Neural crest cell (in vitro differentiated cells): ENCODE results near the gene RBMS3. TPM values are rescaled to one million over a fixed set of nuclear protein-coding genes. Genes with fewer than 3 reads are reported as not detected.

Experiments
- DNase-seq: peaks from one replicate; pipeline ENCODE4 v3.0.0; 2021; ENCODE audit warnings: low read depth, mixed read lengths, low spot score
- H3K27ac Mint-ChIP-seq: one replicate; pipeline ENCODE4 v1.8.0; 2021; ENCODE audit warnings: mild to moderate bottlenecking, mixed read lengths; ENCODE audit not compliant: unreplicated experiment
- H3K27me3 Mint-ChIP-seq: 2 replicates; pipeline ENCODE4 v1.8.0; 2021; ENCODE audit warnings: low read depth, mild to moderate bottlenecking, mixed read lengths
- H3K36me3 Mint-ChIP-seq: 2 replicates; pipeline ENCODE4 v1.8.0; 2021; ENCODE audit warnings: low read depth, mild to moderate bottlenecking, mixed read lengths
- H3K4me1 Mint-ChIP-seq: 2 replicates; pipeline ENCODE4 v1.8.0; 2021; ENCODE audit warnings: mixed read lengths
- H3K4me3 Mint-ChIP-seq: one replicate; pipeline ENCODE4 v1.8.0; 2021; ENCODE audit warnings: mild to moderate bottlenecking, mixed read lengths
- H3K9me3 Mint-ChIP-seq: 2 replicates; pipeline ENCODE4 v1.8.0; 2021; ENCODE audit warnings: mixed read lengths
- total RNA-seq: library from RNA; stranded (reverse); gene quantifications from 2 replicates; pipeline ENCODE4 v1.2.1, GENCODE V29; 2021
- TF ChIP-seq, protein P1 (sequence below): fragments of 200-600 bp; sonication (generic); conservative IDR thresholded peaks from 2 replicates; pipeline ENCODE4 v1.5.0; 2021; ENCODE audit warnings: antibody characterized with exemption, mild to moderate bottlenecking

The RBMS3 gene
- total RNA-seq, 1 donor from 2014 or later: 35.4 TPM

DNA sequence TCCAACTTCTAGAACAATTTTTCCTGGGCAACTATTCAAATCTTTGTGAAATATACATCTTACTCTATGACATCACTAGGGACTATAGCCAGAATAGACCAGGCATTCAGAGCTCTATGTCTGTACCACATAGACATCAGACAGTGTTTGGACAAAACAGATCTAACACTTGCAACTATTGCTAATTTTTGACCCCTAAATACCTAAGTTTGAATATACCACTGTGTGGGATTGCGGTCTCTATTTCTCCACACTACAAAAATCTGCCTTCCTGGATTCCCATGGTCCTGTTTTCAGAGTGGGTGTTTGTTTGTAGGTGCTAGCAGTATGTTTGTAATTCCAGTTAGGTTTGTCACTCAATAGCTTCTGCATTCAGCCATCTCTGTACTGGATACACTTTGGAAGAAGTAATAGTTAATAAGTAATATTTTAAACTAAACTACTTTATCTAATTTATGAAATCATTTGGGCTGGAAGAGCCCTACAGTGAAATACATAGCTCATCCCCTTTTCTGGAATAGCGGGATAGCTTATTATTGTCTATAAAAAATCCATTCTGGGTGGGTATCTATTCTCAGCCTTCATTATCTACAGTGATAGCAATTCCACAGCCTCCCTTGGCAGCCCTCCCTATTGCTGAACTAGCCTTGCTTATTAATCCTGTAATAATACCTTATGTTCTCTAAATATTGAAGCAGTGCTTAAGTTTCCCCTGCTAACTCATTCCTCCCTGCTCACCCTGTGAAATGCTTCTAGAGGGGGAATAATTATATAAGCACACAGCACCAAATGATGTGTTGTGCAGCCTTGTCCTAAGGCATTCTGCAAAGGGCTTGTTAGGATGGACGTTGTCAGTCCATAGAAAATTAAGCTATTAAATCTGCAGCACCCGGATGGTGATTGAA is 49.4 kb downstream of the RBMS3 start:
- Mint-ChIP-seq H3K27ac (no peak overlapping the region), H3K27me3 (no peaks in the 10 kb centered on the region), H3K36me3 (no peaks in the 10 kb centered on the region), H3K4me1 (peaks cover 32% of the 10 kb centered on the region), H3K9me3 (no peaks in the 10 kb centered on the region), H3K4me3 (no peak overlapping the region)
- TF ChIP-seq, protein P1, sequence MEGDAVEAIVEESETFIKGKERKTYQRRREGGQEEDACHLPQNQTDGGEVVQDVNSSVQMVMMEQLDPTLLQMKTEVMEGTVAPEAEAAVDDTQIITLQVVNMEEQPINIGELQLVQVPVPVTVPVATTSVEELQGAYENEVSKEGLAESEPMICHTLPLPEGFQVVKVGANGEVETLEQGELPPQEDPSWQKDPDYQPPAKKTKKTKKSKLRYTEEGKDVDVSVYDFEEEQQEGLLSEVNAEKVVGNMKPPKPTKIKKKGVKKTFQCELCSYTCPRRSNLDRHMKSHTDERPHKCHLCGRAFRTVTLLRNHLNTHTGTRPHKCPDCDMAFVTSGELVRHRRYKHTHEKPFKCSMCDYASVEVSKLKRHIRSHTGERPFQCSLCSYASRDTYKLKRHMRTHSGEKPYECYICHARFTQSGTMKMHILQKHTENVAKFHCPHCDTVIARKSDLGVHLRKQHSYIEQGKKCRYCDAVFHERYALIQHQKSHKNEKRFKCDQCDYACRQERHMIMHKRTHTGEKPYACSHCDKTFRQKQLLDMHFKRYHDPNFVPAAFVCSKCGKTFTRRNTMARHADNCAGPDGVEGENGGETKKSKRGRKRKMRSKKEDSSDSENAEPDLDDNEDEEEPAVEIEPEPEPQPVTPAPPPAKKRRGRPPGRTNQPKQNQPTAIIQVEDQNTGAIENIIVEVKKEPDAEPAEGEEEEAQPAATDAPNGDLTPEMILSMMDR: no peak
- DNase-seq: no peak

DNA sequence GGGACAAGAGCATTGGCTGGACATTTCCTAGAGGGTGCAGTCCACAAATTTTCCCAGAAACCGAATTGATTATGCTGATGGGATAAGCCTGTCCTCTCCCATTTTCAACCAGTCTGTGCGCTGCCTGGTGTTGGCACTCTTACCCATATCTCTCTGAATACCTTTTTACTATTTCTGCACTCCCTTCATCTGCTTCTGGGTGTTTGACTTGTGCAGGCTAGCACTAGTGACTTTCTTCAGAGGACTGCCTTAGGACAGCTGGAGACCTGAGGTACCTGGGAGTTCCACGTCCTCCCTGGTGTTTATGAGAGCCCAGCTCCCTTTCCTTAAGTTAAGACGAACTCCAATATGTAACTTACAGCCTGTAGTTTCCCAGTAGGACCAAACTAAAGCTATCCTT is 50.2 kb downstream of the RBMS3 start:
- Mint-ChIP-seq H3K27me3 (no peaks in the 10 kb centered on the region), H3K27ac (peak overlapping the region; percentile 69)

DNA sequence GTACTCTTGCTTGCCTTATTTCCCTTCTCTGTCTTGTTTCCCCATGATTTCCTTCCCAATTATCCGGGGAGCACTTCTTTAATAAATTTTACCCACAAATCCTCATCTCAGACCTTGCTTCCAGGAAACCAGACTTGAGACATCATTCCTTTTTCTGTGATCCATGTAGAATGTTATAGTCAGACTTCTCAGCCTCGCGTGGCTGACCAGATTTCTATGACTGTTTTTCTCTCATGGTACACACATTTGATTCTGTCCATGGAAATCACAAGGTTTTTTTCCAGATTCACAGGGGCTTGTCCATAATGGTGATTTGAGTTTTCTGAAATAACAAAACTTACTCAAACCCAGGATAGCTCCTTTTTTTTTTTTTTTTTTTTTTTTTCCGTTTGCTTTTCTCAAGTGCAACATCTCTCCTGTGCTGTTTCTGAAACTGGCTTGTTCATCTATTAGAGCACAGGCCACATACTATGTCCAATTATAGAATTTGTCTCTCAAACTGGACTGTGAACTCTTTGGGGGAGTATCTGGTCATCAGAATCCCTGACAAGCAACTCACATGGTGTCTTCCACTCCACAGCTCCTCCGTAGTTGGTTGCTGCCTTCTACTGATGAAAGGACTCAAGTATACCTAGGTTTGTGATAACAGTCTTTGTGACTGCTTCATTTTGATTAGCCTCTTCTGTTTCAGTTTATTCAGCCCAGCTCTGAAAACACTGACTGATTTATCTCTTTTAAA is 50.8 kb downstream of the RBMS3 start:
- no peaks in the 10 kb centered on the region for H3K36me3 Mint-ChIP-seq
- TF ChIP-seq, protein P1: no peak
- no peaks in the 10 kb centered on the region for H3K27me3 Mint-ChIP-seq
- no peak overlapping the region for H3K4me3 Mint-ChIP-seq
- no peaks in the 10 kb centered on the region for H3K9me3 Mint-ChIP-seq
- H3K27ac Mint-ChIP-seq: peak overlapping the region; percentile 69
- DNase-seq: no peak
- peaks cover 44% of the 10 kb centered on the region for H3K4me1 Mint-ChIP-seq

More for the DNA sequence above, 50.2 kb downstream of the RBMS3 start:
- H3K4me3 Mint-ChIP-seq: no peak overlapping the region
- H3K36me3 Mint-ChIP-seq: no peaks in the 10 kb centered on the region
- TF ChIP-seq, protein P1: no peak
- H3K4me1 Mint-ChIP-seq: peaks cover 40% of the 10 kb centered on the region
- DNase-seq: no peak
- no peaks in the 10 kb centered on the region for H3K9me3 Mint-ChIP-seq

DNA sequence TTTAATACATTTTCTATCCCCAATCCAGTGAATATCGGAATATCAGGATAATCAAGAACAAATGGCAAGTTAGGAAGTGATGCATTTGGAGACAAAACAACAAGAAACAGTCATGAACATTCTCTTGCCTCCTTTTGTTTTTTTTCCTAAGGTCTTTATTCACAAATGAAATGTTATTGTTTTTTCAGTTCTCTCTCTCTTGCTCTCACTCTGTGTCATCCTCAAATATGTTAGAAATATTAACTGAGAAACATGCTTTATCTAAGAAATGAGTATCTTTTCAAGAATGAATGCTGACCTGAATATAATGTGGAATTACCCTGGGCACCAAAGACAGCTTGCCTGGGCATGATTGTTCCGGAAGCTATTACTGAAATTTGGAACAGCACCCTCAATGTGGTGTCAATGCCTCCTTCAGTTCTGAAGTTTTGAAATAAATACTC is 51.3 kb downstream of the RBMS3 start:
- TF ChIP-seq, protein P1: no peak
- H3K27me3 Mint-ChIP-seq: no peaks in the 10 kb centered on the region
- H3K9me3 Mint-ChIP-seq: no peaks in the 10 kb centered on the region
- no peak overlapping the region for H3K4me3 Mint-ChIP-seq
- DNase-seq: no peak
- peaks cover 44% of the 10 kb centered on the region for H3K4me1 Mint-ChIP-seq
- H3K36me3 Mint-ChIP-seq: no peaks in the 10 kb centered on the region
- H3K27ac Mint-ChIP-seq: no peak overlapping the region

DNA sequence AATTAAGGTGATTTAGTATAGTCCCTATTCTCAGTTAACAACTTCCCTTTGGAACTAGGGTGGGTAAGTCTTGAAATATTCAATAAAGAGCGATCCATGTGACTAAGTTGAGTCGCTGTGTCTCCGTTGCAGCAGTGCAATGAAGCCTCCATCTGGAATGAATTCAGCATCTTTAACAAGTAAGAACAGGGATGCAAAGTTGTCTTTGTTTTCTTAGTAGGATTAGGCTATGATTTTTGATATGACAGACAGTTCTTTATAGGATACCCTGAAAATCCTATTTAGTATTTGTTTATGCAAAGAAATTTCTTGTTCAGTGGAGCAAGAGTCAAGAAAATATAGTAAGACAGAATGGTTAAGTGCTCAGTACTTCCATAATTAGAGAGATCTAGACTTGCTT is 52.7 kb downstream of the RBMS3 start:
- no peak overlapping the region for H3K27ac Mint-ChIP-seq
- no peak for DNase-seq
- H3K4me3 Mint-ChIP-seq: peak overlapping the region; percentile 39
- no peaks in the 10 kb centered on the region for H3K27me3 Mint-ChIP-seq
- no peaks in the 10 kb centered on the region for H3K36me3 Mint-ChIP-seq
- peaks cover 50% of the 10 kb centered on the region for H3K4me1 Mint-ChIP-seq
- no peaks in the 10 kb centered on the region for H3K9me3 Mint-ChIP-seq
- TF ChIP-seq, protein P1: no peak
